ENCODE results near the gene GOLGA8R.
"Not testable (repeated sequence)": the region's sequence is repeated elsewhere in the genome, so short reads cannot be mapped to it uniquely, and the experiment has no call there.

Gene GOLGA8R

GRCh38 chr15:30414160-30414559 is at the start of gene GOLGA8R:
Gene GOLGA8R, minus strand, starts transcription at chr15:30414260. Its CDS starts 98 bp downstream, at chr15:30414162.
- DNase-seq, result not testable (repeated sequence)

- not testable (repeated sequence) for DNase-seq
Measured at GRCh38 chr15:30463849-30464248, 49.8 kb upstream of the GOLGA8R start.

- DNase-seq, result not testable (repeated sequence)
Measured at GRCh38 chr15:30462176-30462575, 48.1 kb upstream of the GOLGA8R start.

GRCh38 chr15:30452702-30453101 is 38.6 kb upstream of the GOLGA8R start:
- DNase-seq, result not testable (repeated sequence)

GRCh38 chr15:30438348-30438747 is 24.3 kb upstream of the GOLGA8R start:
- DNase-seq, result not testable (repeated sequence)

GRCh38 chr15:30435878-30436277 is 21.8 kb upstream of the GOLGA8R start:
- not testable (repeated sequence) for DNase-seq

- DNase-seq, result not testable (repeated sequence)
Measured at GRCh38 chr15:30420723-30421122, 6.7 kb upstream of the GOLGA8R start.

GRCh38 chr15:30407636-30408035 is 6.4 kb downstream of the GOLGA8R start:
- not testable (repeated sequence) for DNase-seq

GRCh38 chr15:30398988-30399387 is 15.1 kb downstream of the GOLGA8R start:
- DNase-seq, result not testable (repeated sequence)

- DNase-seq, result not testable (repeated sequence)
Measured at GRCh38 chr15:30393664-30393991, 20.4 kb downstream of the GOLGA8R start.

GRCh38 chr15:30392766-30393663 is 21.0 kb downstream of the GOLGA8R start, which contains the start of gene CHRFAM7A:
Gene CHRFAM7A, minus strand, starts transcription at chr15:30393540. Its CDS starts 10,189 bp downstream, at chr15:30383351.
- DNase-seq, result not testable (repeated sequence)

- DNase-seq, result not testable (repeated sequence)
Measured at GRCh38 chr15:30386318-30386887, 27.7 kb downstream of the GOLGA8R start.

- DNase-seq, result not testable (repeated sequence)
Measured at GRCh38 chr15:30377082-30377413, 37.0 kb downstream of the GOLGA8R start.

GRCh38 chr15:30376375-30377081 is 37.5 kb downstream of the GOLGA8R start:
- not testable (repeated sequence) for DNase-seq

GRCh38 chr15:30375872-30376271 is 38.2 kb downstream of the GOLGA8R start:
- DNase-seq, result not testable (repeated sequence)

GRCh38 chr15:30374862-30375261 is 39.2 kb downstream of the GOLGA8R start:
- DNase-seq, result not testable (repeated sequence)

- DNase-seq, result not testable (repeated sequence)
Measured at GRCh38 chr15:30368271-30368670, 45.8 kb downstream of the GOLGA8R start.

GRCh38 chr15:30367246-30367645 is 46.8 kb downstream of the GOLGA8R start:
- not testable (repeated sequence) for DNase-seq

GRCh38 chr15:30361404-30361803 is 52.7 kb downstream of the GOLGA8R start:
- DNase-seq, result not testable (repeated sequence)

GRCh38 chr15:30360990-30361389 is 53.1 kb downstream of the GOLGA8R start:
- DNase-seq, result not testable (repeated sequence)

GRCh38 chr15:30355043-30355442 is 59.0 kb downstream of the GOLGA8R start:
- not testable (repeated sequence) for DNase-seq

Data from NCI-H774 (cell line).